BLaER1 (cell line): ENCODE data around the gene FAM184B.
A peak's percentile ranks its signal among the peaks of the same experiment; 100 is the strongest.
"Not testable (repeated sequence)": the region's sequence is repeated elsewhere in the genome, so short reads cannot be mapped to it uniquely, and the experiment has no call there.

Source experiments
- H3K27ac ChIP-seq: shearing (Covaris generic); formaldehyde crosslinking; 2 replicates; pipeline ENCODE4 v1.8.1; 2022
- H3K27me3 ChIP-seq: shearing (Covaris generic); formaldehyde crosslinking; 2 replicates; pipeline ENCODE4 v1.8.1; 2022
- H3K36me3 ChIP-seq: shearing (Covaris generic); formaldehyde crosslinking; 2 replicates; pipeline ENCODE4 v1.8.1; 2022
- H3K4me1 ChIP-seq: shearing (Covaris generic); formaldehyde crosslinking; 2 replicates; pipeline ENCODE4 v1.8.1; 2022
- H3K4me2 ChIP-seq: shearing (Covaris generic); formaldehyde crosslinking; 2 replicates; pipeline ENCODE4 v1.8.1; 2022
- H3K4me3 ChIP-seq: shearing (Covaris generic); formaldehyde crosslinking; 2 replicates; pipeline ENCODE4 v1.8.1; 2022
- H3K9ac ChIP-seq: shearing (Covaris generic); formaldehyde crosslinking; 2 replicates; pipeline ENCODE4 v1.8.1; 2022
- H3K9me3 ChIP-seq: shearing (Covaris generic); formaldehyde crosslinking; 2 replicates; pipeline ENCODE4 v1.8.1; 2022
- H4K20me1 ChIP-seq: shearing (Covaris generic); formaldehyde crosslinking; 2 replicates; pipeline ENCODE4 v1.8.1; 2022
- Cebpa-rat ChIP-seq: shearing (Covaris generic); IDR thresholded peaks from 2 replicates; pipeline ENCODE4 v1.8.1; 2022

The FAM184B gene

GRCh38 chr4:17690898-17691297 lies 90.5 kb downstream of the FAM184B start:
- no peak for TF ChIP-seq Cebpa-rat
- no peaks in the 10 kb centered on the region for H3K36me3 ChIP-seq

GRCh38 chr4:17690135-17690534 lies 91.3 kb downstream of the FAM184B start:
- no peak overlapping the region for H3K4me3 ChIP-seq
- no peaks in the 10 kb centered on the region for H3K9me3 ChIP-seq
- no peaks in the 10 kb centered on the region for H3K27me3 ChIP-seq
- no peak overlapping the region for H3K4me2 ChIP-seq
- H3K27ac ChIP-seq = no peak overlapping the region
- TF ChIP-seq Cebpa-rat = no peak
- H3K9ac ChIP-seq = no peak overlapping the region
- no peaks in the 10 kb centered on the region for H3K36me3 ChIP-seq
- H3K4me1 ChIP-seq = peaks cover 13% of the 10 kb centered on the region
- H4K20me1 ChIP-seq = no peaks in the 10 kb centered on the region

More at GRCh38 chr4:17690898-17691297, 90.5 kb downstream of the FAM184B start:
- H3K4me1 ChIP-seq = peaks cover 13% of the 10 kb centered on the region
- H4K20me1 ChIP-seq = no peaks in the 10 kb centered on the region
- no peaks in the 10 kb centered on the region for H3K27me3 ChIP-seq
- H3K9ac ChIP-seq = no peak overlapping the region
- H3K4me2 ChIP-seq = no peak overlapping the region
- H3K4me3 ChIP-seq = no peak overlapping the region
- H3K27ac ChIP-seq = no peak overlapping the region
- H3K9me3 ChIP-seq = no peaks in the 10 kb centered on the region

DNA sequence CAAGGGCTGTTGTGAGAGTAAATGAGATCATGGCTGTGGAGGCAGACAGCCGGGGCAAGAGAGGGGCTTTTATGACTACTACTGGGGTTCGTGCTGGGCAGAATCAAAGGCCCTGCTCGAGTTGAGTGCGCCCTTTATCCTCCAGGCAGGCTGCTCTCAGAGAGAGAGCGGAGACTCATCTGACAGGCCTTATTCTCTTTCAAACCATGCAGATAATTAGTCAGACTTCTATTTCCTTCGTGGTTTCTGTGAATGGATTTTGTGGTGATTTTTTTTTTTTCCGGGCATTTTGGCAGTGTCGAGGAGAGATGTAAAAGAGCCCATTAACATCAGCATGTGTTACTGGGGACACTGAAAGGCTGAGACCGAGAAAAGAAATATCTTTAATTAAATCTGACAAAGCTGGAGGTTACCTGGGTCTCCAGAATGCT lies 93.4 kb downstream of the FAM184B start:
- no peak overlapping the region for H3K4me3 ChIP-seq
- H4K20me1 ChIP-seq = no peaks in the 10 kb centered on the region
- H3K4me1 ChIP-seq = peaks cover 13% of the 10 kb centered on the region
- no peak overlapping the region for H3K9ac ChIP-seq
- H3K9me3 ChIP-seq = no peaks in the 10 kb centered on the region
- H3K27me3 ChIP-seq = no peaks in the 10 kb centered on the region
- no peaks in the 10 kb centered on the region for H3K36me3 ChIP-seq
- peak overlapping the region; percentile 37 for H3K4me2 ChIP-seq
- no peak overlapping the region for H3K27ac ChIP-seq
- no peak for TF ChIP-seq Cebpa-rat

DNA sequence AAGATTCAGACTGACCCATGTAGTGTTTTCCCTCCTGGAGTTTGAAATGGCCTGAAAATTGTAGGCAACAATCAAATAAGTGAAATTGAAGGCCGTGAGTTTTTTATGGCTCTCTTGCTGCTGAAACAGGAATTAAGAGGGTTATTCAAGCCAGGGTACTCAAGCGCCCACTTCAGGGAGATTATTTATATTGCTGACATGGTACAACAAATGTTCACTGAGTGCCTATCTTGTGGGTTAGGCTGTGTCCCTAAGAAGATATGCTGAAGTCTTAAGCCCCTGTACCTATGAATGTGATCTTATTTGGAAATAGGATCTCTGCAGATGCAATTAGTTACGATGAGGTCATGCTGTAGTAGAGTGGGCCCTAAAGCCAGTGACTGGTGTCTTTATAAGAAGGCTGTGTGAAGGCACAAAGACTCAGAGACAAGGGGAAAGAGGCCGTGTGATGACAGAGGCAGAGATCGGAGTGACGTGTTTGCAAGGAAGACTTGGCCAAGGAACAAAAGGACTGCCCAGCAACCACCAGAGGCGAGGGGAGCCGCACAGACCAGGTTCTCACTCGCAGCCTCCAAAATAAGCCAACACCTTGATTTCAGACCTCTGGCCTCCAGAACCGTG lies 94.1 kb downstream of the FAM184B start:
- Histone ChIP-seq H3K27me3 (no peaks in the 10 kb centered on the region), H3K27ac (no peak overlapping the region), H3K4me2 (peak overlapping the region; percentile 37), H3K9ac (no peak overlapping the region), H3K9me3 (no peaks in the 10 kb centered on the region), H3K4me1 (peaks cover 13% of the 10 kb centered on the region), H3K36me3 (no peaks in the 10 kb centered on the region), H3K4me3 (no peak overlapping the region), H4K20me1 (no peaks in the 10 kb centered on the region)
- no peak for TF ChIP-seq Cebpa-rat

DNA sequence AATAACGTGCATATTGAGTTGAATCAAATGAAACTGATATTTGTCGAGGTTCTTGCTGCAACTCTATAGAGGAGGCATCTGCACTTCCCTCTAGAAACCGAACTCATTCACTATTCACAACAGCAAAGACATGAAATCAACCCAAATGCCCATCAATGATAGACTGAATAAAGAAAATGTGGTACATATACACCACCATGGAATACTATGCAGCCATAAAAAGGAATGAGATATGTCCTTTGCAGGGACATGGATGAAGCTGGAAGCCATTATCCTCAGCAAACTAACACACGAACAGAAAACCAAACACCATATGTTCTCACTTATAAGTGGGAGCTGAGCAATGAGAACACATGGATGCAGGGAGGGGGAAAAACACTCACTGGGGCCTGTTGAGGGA lies 96.8 kb downstream of the FAM184B start:
- H3K4me1 ChIP-seq = peaks cover 31% of the 10 kb centered on the region
- H4K20me1 ChIP-seq, H3K36me3 ChIP-seq, H3K4me2 ChIP-seq, H3K9ac ChIP-seq, H3K27me3 ChIP-seq, H3K4me3 ChIP-seq, H3K27ac ChIP-seq, H3K9me3 ChIP-seq: not testable (repeated sequence)

DNA sequence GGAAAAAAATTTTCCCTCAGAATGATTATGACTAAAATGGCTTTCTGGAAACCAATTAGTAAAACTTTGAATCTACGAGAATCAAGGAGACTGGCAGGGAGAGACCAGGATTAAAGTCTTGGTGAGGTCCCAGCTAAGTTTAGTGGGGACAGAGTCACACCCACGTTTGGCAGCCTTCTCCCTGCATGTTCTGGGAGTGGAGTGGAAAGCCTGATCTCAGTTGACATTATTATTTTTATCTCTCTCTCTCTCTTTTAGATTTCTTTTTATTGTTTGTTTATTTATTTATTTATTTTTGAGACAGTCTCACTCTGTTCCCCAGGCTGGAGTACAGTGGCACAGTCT lies 99.2 kb downstream of the FAM184B start:
- Histone ChIP-seq H3K27me3 (no peaks in the 10 kb centered on the region), H3K27ac (no peak overlapping the region), H4K20me1 (no peaks in the 10 kb centered on the region), H3K4me2 (no peak overlapping the region), H3K36me3 (no peaks in the 10 kb centered on the region), H3K9ac (no peak overlapping the region), H3K4me1 (peaks cover 18% of the 10 kb centered on the region), H3K4me3 (no peak overlapping the region), H3K9me3 (peaks cover 7% of the 10 kb centered on the region; the same call in 1 of the 2 replicates)
- no peak for TF ChIP-seq Cebpa-rat

DNA sequence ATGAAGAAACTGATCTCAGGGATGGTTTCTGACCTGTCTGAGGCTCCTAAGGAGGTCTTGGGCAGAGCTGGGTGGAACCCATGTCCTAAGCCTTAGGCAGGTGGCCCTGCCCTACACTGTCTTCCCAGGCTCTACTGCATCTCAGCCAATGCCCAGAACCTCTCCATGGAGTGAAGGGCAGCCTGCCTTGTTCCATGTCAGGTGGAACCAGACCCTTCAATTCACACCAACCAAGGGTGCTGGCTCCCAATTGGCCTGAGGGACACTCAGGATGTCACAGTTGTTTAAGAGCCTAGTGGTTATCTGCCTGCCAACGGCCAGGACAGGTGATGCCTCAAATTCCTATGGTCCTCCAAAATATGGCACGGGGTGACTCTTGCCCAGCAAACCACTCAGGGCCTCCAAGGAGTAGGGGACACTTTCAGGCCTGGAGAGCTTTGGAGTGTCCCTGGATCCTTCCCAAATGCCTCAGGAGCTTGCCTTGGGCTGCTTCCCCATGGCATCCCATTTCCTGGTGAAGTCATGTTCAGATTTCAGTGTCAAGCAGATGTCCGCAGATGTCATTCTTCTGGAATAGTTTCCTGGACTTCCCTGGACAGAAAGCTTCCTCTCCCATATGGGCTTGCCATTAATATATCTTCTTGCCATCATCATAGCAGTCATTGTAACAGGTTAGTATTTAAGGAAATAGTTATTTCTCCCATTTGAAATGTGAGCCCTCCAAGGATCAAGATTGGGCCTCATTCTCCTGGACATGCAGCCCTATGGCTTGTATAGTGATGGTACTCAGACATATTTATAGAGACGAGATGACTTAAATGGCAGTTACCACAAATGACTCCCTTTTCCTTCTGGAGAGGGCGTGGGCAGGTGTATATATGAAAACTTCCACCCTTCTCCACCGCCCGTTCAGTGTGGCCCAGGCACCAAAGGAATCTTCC lies 99.9 kb downstream of the FAM184B start:
- H3K36me3 ChIP-seq = no peaks in the 10 kb centered on the region
- peak overlapping the region; percentile 35 for H3K4me2 ChIP-seq
- H3K9me3 ChIP-seq = peaks cover 7% of the 10 kb centered on the region; the same call in 1 of the 2 replicates
- H3K9ac ChIP-seq = no peak overlapping the region
- no peaks in the 10 kb centered on the region for H4K20me1 ChIP-seq
- H3K27me3 ChIP-seq = no peaks in the 10 kb centered on the region
- peaks cover 17% of the 10 kb centered on the region for H3K4me1 ChIP-seq
- no peak overlapping the region for H3K27ac ChIP-seq
- no peak for TF ChIP-seq Cebpa-rat
- no peak overlapping the region for H3K4me3 ChIP-seq

- no peak overlapping the region for H3K27ac ChIP-seq
- H3K36me3 ChIP-seq = no peaks in the 10 kb centered on the region
- H4K20me1 ChIP-seq = no peaks in the 10 kb centered on the region
- H3K27me3 ChIP-seq = no peaks in the 10 kb centered on the region
- H3K4me2 ChIP-seq = peak overlapping the region; percentile 35
- H3K9ac ChIP-seq = no peak overlapping the region
- peaks cover 7% of the 10 kb centered on the region; the same call in 1 of the 2 replicates for H3K9me3 ChIP-seq
- no peak overlapping the region for H3K4me3 ChIP-seq
- peaks cover 17% of the 10 kb centered on the region for H3K4me1 ChIP-seq
- TF ChIP-seq Cebpa-rat = no peak
These were observed 100.7 kb downstream of the FAM184B start for GRCh38 chr4:17680559-17681280.

DNA sequence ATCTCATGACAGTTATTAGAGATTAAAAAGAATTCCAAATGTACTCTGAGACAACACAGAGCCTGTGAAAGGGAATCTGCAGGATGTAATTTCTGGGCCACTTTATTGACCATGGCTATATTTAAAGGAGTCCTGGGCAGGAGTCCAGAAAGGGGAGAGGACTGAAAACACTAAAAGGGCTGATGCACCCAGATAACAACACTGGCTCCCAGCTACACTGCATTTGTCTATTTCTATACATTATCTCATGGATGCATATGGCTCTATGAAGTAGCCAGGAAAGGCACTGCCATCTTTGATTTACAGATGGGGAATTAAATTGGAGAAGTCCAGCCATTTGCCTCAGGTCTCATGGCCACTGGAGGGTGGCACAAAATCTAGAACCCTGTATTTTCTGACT lies 111.0 kb downstream of the FAM184B start:
- Histone ChIP-seq H3K27me3 (no peaks in the 10 kb centered on the region), H3K4me3 (no peak overlapping the region), H3K4me2 (no peak overlapping the region), H3K27ac (no peak overlapping the region), H3K9me3 (peaks cover 6% of the 10 kb centered on the region; the same call in 1 of the 2 replicates), H3K36me3 (no peaks in the 10 kb centered on the region), H4K20me1 (no peaks in the 10 kb centered on the region), H3K9ac (no peak overlapping the region), H3K4me1 (peaks cover 19% of the 10 kb centered on the region)
- no peak for TF ChIP-seq Cebpa-rat
